ENCODE measurements around the gene EIPR1.

EIPR1 gene

DNA sequence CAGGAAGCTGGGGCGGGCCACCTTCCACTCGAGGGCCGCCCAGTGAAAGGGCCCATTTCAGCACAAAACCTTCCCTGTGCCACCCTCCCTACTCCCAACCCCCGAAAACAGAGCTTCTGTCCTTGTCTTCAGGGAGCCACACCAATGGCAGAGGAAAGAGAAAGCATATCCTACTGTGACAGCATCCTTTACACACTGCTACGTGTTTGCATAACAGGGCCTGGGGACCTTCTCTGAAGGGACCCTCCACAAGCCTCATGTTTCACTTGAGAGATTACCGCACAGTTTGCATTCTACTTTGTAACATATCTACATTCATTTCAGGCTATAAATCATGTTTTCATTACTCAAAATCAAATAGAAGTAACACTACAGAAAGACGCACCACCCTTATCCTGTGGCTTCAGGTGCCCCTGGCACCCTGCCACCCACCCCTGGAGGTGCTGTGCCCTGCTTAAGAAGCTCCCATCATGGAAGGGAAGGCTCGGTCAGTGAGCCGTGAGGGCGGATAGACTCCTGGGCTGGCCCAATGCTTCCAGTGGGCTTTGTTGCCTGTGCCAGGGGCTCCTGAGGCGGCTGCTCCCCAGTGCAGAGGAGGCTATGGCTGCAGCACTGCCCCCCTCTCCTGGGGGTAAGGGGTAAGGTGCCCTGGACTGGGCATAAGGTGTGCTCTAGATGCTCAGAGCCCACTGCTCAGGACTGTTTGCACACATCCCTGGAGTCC lies 52.0 kb downstream of the EIPR1 start:
- Histone ChIP-seq H3K4me3 (ENCODE audit: insufficient read depth, low read length, poor library complexity, severe bottlenecking) (no peak overlapping the region), H3K9me3 (ENCODE audit: insufficient read depth, low read length) (no peaks in the 10 kb centered on the region), H3F3A (ENCODE audit: insufficient read depth) (no peaks in the 10 kb centered on the region), H3K79me2 (ENCODE audit: insufficient read depth, low read length) (no peaks in the 10 kb centered on the region), H3K4me2 (ENCODE audit: low read depth, low read length, poor library complexity, severe bottlenecking) (no peak overlapping the region), H3K9me2 (replicated peaks; ENCODE audit: insufficient read depth, low read length) (no peaks in the 10 kb centered on the region), H3K9ac (ENCODE audit: low read length) (no peak overlapping the region), H4K20me1 (ENCODE audit: low read depth, low read length) (no peaks in the 10 kb centered on the region), H3K36me3 (ENCODE audit: low read length) (no peaks in the 10 kb centered on the region), H3K27me3 (ENCODE audit: low read length) (no peaks in the 10 kb centered on the region), H2AFZ (ENCODE audit: low read depth, low read length, severe bottlenecking) (no peak overlapping the region), H3K27ac (ENCODE audit: low read depth, low read length) (no peak overlapping the region)
- TF ChIP-seq, protein P1, sequence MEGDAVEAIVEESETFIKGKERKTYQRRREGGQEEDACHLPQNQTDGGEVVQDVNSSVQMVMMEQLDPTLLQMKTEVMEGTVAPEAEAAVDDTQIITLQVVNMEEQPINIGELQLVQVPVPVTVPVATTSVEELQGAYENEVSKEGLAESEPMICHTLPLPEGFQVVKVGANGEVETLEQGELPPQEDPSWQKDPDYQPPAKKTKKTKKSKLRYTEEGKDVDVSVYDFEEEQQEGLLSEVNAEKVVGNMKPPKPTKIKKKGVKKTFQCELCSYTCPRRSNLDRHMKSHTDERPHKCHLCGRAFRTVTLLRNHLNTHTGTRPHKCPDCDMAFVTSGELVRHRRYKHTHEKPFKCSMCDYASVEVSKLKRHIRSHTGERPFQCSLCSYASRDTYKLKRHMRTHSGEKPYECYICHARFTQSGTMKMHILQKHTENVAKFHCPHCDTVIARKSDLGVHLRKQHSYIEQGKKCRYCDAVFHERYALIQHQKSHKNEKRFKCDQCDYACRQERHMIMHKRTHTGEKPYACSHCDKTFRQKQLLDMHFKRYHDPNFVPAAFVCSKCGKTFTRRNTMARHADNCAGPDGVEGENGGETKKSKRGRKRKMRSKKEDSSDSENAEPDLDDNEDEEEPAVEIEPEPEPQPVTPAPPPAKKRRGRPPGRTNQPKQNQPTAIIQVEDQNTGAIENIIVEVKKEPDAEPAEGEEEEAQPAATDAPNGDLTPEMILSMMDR (IDR thresholded peaks at IDR 0.05; ENCODE audit: insufficient read depth, low read length, poor library complexity, severe bottlenecking): no peak
- TF ChIP-seq EZH2phosphoT487 (conservative IDR thresholded peaks at IDR 0.05; ENCODE audit: low read length): no peak

DNA sequence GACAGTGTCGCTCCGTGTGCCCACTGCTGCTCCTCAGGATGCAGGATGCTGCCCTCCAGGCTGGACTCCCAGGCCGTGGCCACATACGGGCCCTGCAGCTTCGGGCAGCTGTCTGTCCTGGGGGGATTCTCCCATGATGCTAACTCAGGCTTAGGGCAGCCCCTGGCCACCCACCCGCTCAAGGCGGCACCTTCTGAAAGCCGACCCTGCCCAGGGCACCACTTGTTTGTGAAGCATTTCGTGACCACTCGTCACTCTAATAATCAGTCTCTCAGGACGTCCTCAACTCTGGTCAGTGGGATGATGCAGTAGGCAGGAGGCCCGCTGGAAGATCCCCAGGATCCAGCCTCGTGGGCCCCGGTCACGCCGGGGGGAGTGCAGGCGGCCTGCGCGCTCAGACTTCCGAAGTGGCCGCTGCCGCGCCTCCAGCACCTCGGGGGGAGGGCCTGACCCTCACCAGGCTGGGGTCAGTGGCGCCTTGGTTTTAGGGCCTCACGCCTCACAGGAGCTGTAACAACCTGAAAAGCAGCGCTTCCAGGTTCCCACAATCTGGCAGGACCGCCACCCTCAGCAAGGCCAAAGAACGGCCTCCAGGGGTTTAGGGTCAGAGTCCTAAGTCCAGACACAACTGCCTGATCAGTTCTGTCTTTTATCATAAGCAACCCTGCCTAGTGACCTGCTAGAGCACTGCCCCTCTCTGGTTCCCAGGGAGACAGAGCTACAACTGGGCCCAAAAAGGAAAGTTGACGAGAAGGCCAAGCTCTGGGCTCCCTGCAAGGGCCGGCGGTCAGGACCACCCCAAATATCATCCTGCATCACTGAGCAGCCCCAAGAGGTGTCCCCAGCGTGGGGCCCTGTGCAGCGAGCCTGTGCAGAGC lies 53.0 kb downstream of the EIPR1 start:
- no peak overlapping the region for H3K4me2 ChIP-seq (ENCODE audit: low read depth, low read length, poor library complexity, severe bottlenecking)
- H3F3A ChIP-seq (ENCODE audit: insufficient read depth): no peaks in the 10 kb centered on the region
- H3K36me3 ChIP-seq (ENCODE audit: low read length): no peaks in the 10 kb centered on the region
- TF ChIP-seq, protein P1 (IDR thresholded peaks at IDR 0.05; ENCODE audit: insufficient read depth, low read length, poor library complexity, severe bottlenecking): no peak
- TF ChIP-seq EZH2phosphoT487 (conservative IDR thresholded peaks at IDR 0.05; ENCODE audit: low read length): no peak
- no peak overlapping the region for H3K9ac ChIP-seq (ENCODE audit: low read length)
- H3K79me2 ChIP-seq (ENCODE audit: insufficient read depth, low read length): no peaks in the 10 kb centered on the region
- H3K9me3 ChIP-seq (ENCODE audit: insufficient read depth, low read length): no peaks in the 10 kb centered on the region
- no peaks in the 10 kb centered on the region for H4K20me1 ChIP-seq (ENCODE audit: low read depth, low read length)
- H3K4me3 ChIP-seq (ENCODE audit: insufficient read depth, low read length, poor library complexity, severe bottlenecking): no peak overlapping the region
- no peak overlapping the region for H3K27ac ChIP-seq (ENCODE audit: low read depth, low read length)
- no peaks in the 10 kb centered on the region for H3K9me2 ChIP-seq (replicated peaks; ENCODE audit: insufficient read depth, low read length)
- no peaks in the 10 kb centered on the region for H3K27me3 ChIP-seq (ENCODE audit: low read length)
- H2AFZ ChIP-seq (ENCODE audit: low read depth, low read length, severe bottlenecking): no peak overlapping the region

DNA sequence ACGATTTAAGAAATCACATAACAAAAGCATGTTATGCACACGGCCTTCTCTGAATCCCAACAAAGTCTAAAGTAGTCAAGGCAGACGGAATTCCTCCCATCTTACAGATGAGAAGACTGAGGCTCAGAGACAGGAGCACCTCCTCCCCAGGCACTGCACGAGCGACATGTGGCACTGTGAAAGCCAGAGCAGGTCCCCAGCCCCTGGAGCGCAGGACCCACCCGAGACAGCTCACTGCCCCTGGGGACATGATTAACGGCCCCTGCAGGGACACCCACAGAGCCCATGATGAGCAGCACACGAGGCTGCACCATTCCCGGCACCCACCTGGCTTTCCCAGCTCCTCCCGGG lies 53.6 kb downstream of the EIPR1 start:
- Histone ChIP-seq H3K4me2 (ENCODE audit: low read depth, low read length, poor library complexity, severe bottlenecking) (no peak overlapping the region), H3F3A (ENCODE audit: insufficient read depth) (no peaks in the 10 kb centered on the region), H3K27ac (ENCODE audit: low read depth, low read length) (no peak overlapping the region), H3K9me2 (replicated peaks; ENCODE audit: insufficient read depth, low read length) (no peaks in the 10 kb centered on the region), H3K27me3 (ENCODE audit: low read length) (no peaks in the 10 kb centered on the region), H3K4me3 (ENCODE audit: insufficient read depth, low read length, poor library complexity, severe bottlenecking) (no peak overlapping the region), H3K9ac (ENCODE audit: low read length) (no peak overlapping the region), H4K20me1 (ENCODE audit: low read depth, low read length) (no peaks in the 10 kb centered on the region), H3K36me3 (ENCODE audit: low read length) (no peaks in the 10 kb centered on the region), H3K9me3 (ENCODE audit: insufficient read depth, low read length) (no peaks in the 10 kb centered on the region), H2AFZ (ENCODE audit: low read depth, low read length, severe bottlenecking) (no peak overlapping the region), H3K79me2 (ENCODE audit: insufficient read depth, low read length) (no peaks in the 10 kb centered on the region)
- no peak for TF ChIP-seq EZH2phosphoT487 (conservative IDR thresholded peaks at IDR 0.05; ENCODE audit: low read length)
- TF ChIP-seq, protein P1 (IDR thresholded peaks at IDR 0.05; ENCODE audit: insufficient read depth, low read length, poor library complexity, severe bottlenecking): no peak
